HepG2 (cell line): Measurements from ENCODE around the gene SP1. TPM values are rescaled to one million over a fixed set of nuclear protein-coding genes. Genes with fewer than 3 reads are reported as not detected.
"Not testable (repeated sequence)": the region's sequence is repeated elsewhere in the genome, so short reads cannot be mapped to it uniquely, and the experiment has no call there.

ENCODE experiments used
- ATAC-seq: fragments of 200-7000 bp; cut with Tn5 transposase; 3 replicates; pipeline ENCODE4 v1.9.1; 2020; ENCODE audit warnings: mild to moderate bottlenecking, moderate library complexity
- BruUV-seq: library from RNA; stranded (reverse); fragments of 400-500 nt; replicated peaks from 2 replicates; lab custom pipeline; 2021; lab: Mats Ljungman, UMichigan
- CTCF ChIA-PET: fragments of 300-600 bp; formaldehyde crosslinking; extraction: SDS; loops from one replicate; lab custom pipeline; 2021; ENCODE audit warnings: low total read pairs, inconsistent platforms, low intra/inter-chr PET ratio; lab: Yijun Ruan, JAX
- POLR2A ChIA-PET: fragments of 350-600 bp; sonication (Branson Sonifier 250); formaldehyde crosslinking; loops from one replicate; lab custom pipeline; 2020; ENCODE audit warnings: antibody characterized with exemption, inconsistent platforms; lab: Yijun Ruan, JAX
- DNase-seq: peaks from one replicate; pipeline ENCODE4 v3.0.0-alpha.2; 2015; ENCODE audit warnings: low spot score
- FAIRE-seq: peaks from 3 replicates; lab custom pipeline; 2011; peaks lifted over from hg19 to GRCh38; lab: Jason Lieb, UNC
- H2AFZ ChIP-seq: one replicate; pipeline ENCODE4 v1.6.1; 2011; ENCODE audit warnings: low read length, inconsistent platforms
- H3K27ac ChIP-seq: fragments of 300-600 bp; 3 replicates; pipeline ENCODE4 v1.8.0; 2011; ENCODE audit warnings: mixed run types, mild to moderate bottlenecking, mixed read lengths, low read length, inconsistent platforms; ENCODE audit not compliant: insufficient read depth; ENCODE audit errors: extremely low read length
- H3K27me3 ChIP-seq, 2 experiments: fragments of 200-600 bp in 1 of 2; 2 replicates in 1 of 2; 3 replicates in 1 of 2; pipeline versions ENCODE4 v1.6.0 to v1.8.0; 2011; ENCODE audit warnings: low read length in 2 of 2, mild to moderate bottlenecking in 2 of 2, moderate library complexity in 2 of 2, inconsistent platforms in 1 of 2; ENCODE audit not compliant: insufficient read depth in 2 of 2, control insufficient read depth in 1 of 2
- H3K36me3 ChIP-seq, 2 experiments: fragments of 200-600 bp in 1 of 2; replicated peaks in 1 of 2; 2 replicates in 1 of 2; 3 replicates in 1 of 2; pipeline versions ENCODE4 v1.5.1 to v1.8.0; 2011; ENCODE audit warnings: low read length in 2 of 2, inconsistent platforms in 1 of 2; ENCODE audit not compliant: insufficient read depth in 2 of 2, control insufficient read depth in 1 of 2
- H3K4me1 ChIP-seq: 2 replicates; pipeline ENCODE4 v1.5.1; 2012; ENCODE audit warnings: low read length, inconsistent platforms; ENCODE audit not compliant: insufficient read depth
- H3K4me2 ChIP-seq: 2 replicates; pipeline ENCODE4 v1.6.0; 2011; ENCODE audit warnings: low read depth, low read length, inconsistent platforms
- H3K4me3 ChIP-seq, 3 experiments: fragments of 200-600 bp in 1 of 3; sonication (generic), shearing (Covaris generic) in 1 of 3; replicated peaks in 1 of 3; 2 replicates each; pipeline ENCODE4 v1.5.1; 2011 to 2016; ENCODE audit warnings: low read length in 3 of 3, inconsistent platforms in 2 of 3, low read depth in 2 of 3, mild to moderate bottlenecking in 2 of 3, control low read depth in 1 of 3, mixed read lengths in 1 of 3; ENCODE audit not compliant: insufficient read depth in 1 of 3
- H3K79me2 ChIP-seq: one replicate; pipeline ENCODE4 v1.6.1; 2011; ENCODE audit warnings: low read length, inconsistent platforms; ENCODE audit not compliant: insufficient read depth
- H3K9ac ChIP-seq: 2 replicates; pipeline ENCODE4 v1.6.0; 2011; ENCODE audit warnings: mild to moderate bottlenecking, low read depth, low read length, inconsistent platforms; ENCODE audit not compliant: insufficient read depth
- H3K9me3 ChIP-seq: 2 replicates; pipeline ENCODE4 v1.5.1; 2012; ENCODE audit warnings: mild to moderate bottlenecking, low read length
- H4K20me1 ChIP-seq: 2 replicates; pipeline ENCODE4 v1.6.0; 2011; ENCODE audit warnings: inconsistent platforms, mild to moderate bottlenecking, low read length, moderate library complexity; ENCODE audit not compliant: insufficient read depth
- ETV6 ChIP-seq: sonication (generic); formaldehyde crosslinking; conservative IDR thresholded peaks from 2 replicates; pipeline ENCODE4 v1.4.0; 2020; ENCODE audit warnings: missing genetic modification reagents
- KAT2B ChIP-seq: fragments of 150-350 bp; IDR thresholded peaks from 2 replicates; pipeline ENCODE4 v1.6.1; 2014; ENCODE audit warnings: low read depth, low read length, borderline replicate concordance
- STAG1 ChIP-seq: sonication (generic); formaldehyde crosslinking; IDR thresholded peaks from 2 replicates; pipeline ENCODE4 v1.4.0; 2020; ENCODE audit warnings: missing genetic modification reagents
- ZMYM4 ChIP-seq: sonication (generic); formaldehyde crosslinking; IDR thresholded peaks from 2 replicates; pipeline ENCODE4 v1.8.1; 2023; ENCODE audit warnings: mild to moderate bottlenecking, missing genetic modification reagents
- ZNF652 ChIP-seq: IDR thresholded peaks from 2 replicates; pipeline ENCODE4 v1.6.1; 2016; ENCODE audit warnings: low read depth, borderline replicate concordance
- WGBS: methylation state at CpG from one replicate; pipeline ENCODE4 v1.1.6; 2017; ENCODE audit warnings: low lambda C conversion rate; 5-methylcytosine and 5-hydroxymethylcytosine counted together
- in situ Hi-C: cut with HindIII; loops from 2 replicates; pipeline ENCODE4 v1.10.0; 2017; ENCODE audit warnings: low pct_unique_long_range_greater_than_20kb; ENCODE audit not compliant: extremely low pct_ligation_motif_present
- intact Hi-C: fragments of 100-400 bp; cut with micrococcal nuclease; formaldehyde crosslinking; loops from one replicate; pipeline ENCODE4 v1.10.0; 2022; ENCODE audit not compliant: unreplicated experiment
- polyA plus RNA-seq, 8 experiments: library from polyadenylated mRNA; depleted of rRNA in 3 of 8; stranded (reverse) in 7 of 8; unstranded in 1 of 8; fragments of >200 nt; fragmentation: Illumina TruSeq in 4 of 8; extraction: Trizol in 4 of 8; gene quantifications; 2 replicates each; pipeline versions ENCODE4 v1.2.1 to v1.2.3, GENCODE V29; 2011 to 2016; ENCODE audit warnings: low read depth in 4 of 8, missing spikeins in 1 of 8, mixed read lengths in 1 of 8; ENCODE audit not compliant: insufficient read depth in 1 of 8
- total RNA-seq, 5 experiments: library from RNA; depleted of rRNA; stranded (reverse); fragments of >200 nt; fragmentation: Illumina TruSeq; extraction: Trizol; gene quantifications; 2 replicates each; pipeline ENCODE4 v1.2.3, GENCODE V29; 2016; ENCODE audit warnings: low read depth in 1 of 5
- TF ChIP-seq, protein P1 (sequence below): sonication (generic); formaldehyde crosslinking; IDR thresholded peaks from 2 replicates; pipeline ENCODE4 v1.5.0; 2020; ENCODE audit warnings: mild to moderate bottlenecking, missing genetic modification reagents

Gene SP1
- total and polyA plus RNA-seq, 2 of the 13 experiments (the other 11 are each of a cell fraction or from before 2014, with no cell fraction given) = 26.5 to 27.5 TPM

DNA sequence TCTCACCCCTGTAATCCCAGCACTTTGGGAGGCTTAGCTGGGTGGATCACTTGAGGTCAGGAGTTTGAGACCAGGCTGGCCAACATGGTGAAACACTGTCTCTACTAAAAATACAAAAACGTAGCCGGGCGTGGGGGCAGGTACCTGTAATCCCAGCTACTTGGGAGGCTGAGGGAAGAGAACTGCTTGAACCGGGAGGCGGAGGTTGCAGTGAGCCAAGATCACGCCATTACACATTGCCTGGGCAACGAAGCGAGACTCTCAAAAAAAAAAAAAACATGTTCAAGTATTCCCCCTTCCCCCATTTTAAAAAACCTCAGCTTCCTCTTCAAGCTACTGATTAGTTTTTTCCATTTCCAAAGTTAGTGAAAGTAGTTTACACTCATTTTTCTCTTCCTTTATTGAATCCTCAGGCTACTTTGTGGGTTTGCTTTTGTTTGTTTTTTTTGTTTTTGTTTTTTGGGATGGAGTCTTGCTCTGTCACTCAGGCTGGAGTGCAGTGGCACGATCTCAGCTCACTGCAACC is 37.4 kb downstream of the SP1 start:
- BruUV-seq, H3K27ac ChIP-seq, CTCF ChIA-PET, H2AFZ ChIP-seq, H3K4me3 ChIP-seq, ATAC-seq, H3K36me3 ChIP-seq, in situ Hi-C loops, H4K20me1 ChIP-seq, H3K9me3 ChIP-seq, FAIRE-seq, H3K79me2 ChIP-seq, DNase-seq, H3K9ac ChIP-seq, H3K4me2 ChIP-seq, intact Hi-C loops, H3K27me3 ChIP-seq: not testable (repeated sequence)
- peaks cover 39% of the 10 kb centered on the region for H3K4me1 ChIP-seq
- 88% methylated on average over 9 of the region's 9 CpGs for WGBS
- POLR2A ChIA-PET = interaction anchor here (0.9 kb wide), 2 partner anchors 47 to 93 kb away, joined by 3 read pairs; no protein-coding TSS in a partner anchor

DNA sequence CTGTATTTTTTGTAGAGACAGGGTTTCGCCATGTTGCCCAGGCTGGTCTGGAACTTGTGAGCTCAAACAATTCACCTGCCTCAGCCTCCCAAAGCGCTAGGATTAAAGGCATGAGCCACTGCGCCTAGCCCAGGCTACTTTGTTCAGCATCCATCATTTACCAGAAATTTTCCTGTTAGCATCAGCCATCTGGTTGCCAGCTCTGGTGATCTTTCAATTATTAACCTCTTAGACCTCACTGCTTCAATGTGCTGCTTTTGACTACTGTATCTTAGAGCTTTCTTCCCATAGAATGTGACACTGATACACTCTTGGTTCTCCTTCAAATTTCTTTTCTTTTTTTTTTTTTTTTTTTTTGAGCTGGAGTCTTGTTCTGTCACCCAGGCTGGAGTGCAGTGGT is 38.2 kb downstream of the SP1 start:
- in situ Hi-C loops (no loop called here), intact Hi-C loops (no loop called here)
- CTCF ChIA-PET = no interaction called here
- DNase-seq (no peak), ATAC-seq (peak; percentile 23; the same call in 1 of the 3 replicates), FAIRE-seq (no peak)
- no peak overlapping the region for H3K9ac ChIP-seq
- no TSS peak for BruUV-seq
- no peaks in the 10 kb centered on the region for H3K27me3 ChIP-seq
- H3K36me3 ChIP-seq = no peaks in the 10 kb centered on the region
- POLR2A ChIA-PET = interaction anchor here (0.6 to 0.9 kb wide), 3 partner anchors 31 to 248 kb away, joined by 3 to 4 read pairs (median 3); no protein-coding TSS in a partner anchor
- H3K79me2 ChIP-seq = no peaks in the 10 kb centered on the region
- H3K4me2 ChIP-seq = 0 out of 2 replicates have a peak overlapping the region, but pooled peaks have one; percentile 43
- H4K20me1 ChIP-seq = no peaks in the 10 kb centered on the region
- H3K4me3 ChIP-seq = no peak overlapping the region
- no peak overlapping the region for H2AFZ ChIP-seq
- WGBS = 45% methylated on average over 3 of the region's 3 CpGs
- peaks cover 39% of the 10 kb centered on the region for H3K4me1 ChIP-seq
- no peak overlapping the region for H3K27ac ChIP-seq
- no peak for TF ChIP-seq STAG1 (CRISPR knock-in tag)
- peak; percentile 28; the same call in 1 of the 2 replicates for TF ChIP-seq ZNF652 (CRISPR knock-in tag)
- no peak for TF ChIP-seq ETV6 (CRISPR knock-in tag)
- TF ChIP-seq ZMYM4 (CRISPR knock-in tag) = no peak
- TF ChIP-seq, protein P1, sequence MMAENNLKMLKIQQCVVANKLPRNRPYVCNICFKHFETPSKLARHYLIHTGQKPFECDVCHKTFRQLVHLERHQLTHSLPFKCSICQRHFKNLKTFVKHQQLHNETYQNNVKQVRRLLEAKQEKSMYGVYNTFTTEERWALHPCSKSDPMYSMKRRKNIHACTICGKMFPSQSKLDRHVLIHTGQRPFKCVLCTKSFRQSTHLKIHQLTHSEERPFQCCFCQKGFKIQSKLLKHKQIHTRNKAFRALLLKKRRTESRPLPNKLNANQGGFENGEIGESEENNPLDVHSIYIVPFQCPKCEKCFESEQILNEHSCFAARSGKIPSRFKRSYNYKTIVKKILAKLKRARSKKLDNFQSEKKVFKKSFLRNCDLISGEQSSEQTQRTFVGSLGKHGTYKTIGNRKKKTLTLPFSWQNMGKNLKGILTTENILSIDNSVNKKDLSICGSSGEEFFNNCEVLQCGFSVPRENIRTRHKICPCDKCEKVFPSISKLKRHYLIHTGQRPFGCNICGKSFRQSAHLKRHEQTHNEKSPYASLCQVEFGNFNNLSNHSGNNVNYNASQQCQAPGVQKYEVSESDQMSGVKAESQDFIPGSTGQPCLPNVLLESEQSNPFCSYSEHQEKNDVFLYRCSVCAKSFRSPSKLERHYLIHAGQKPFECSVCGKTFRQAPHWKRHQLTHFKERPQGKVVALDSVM = peak; percentile 2; the same call in 1 of the 2 replicates
- TF ChIP-seq KAT2B = no peak
- no peaks in the 10 kb centered on the region for H3K9me3 ChIP-seq
